MM.1S (cell line): ENCODE measurements around the gene TNRC6A.

Experiments used
- EZH2phosphoT487 ChIP-seq: fragments of 300-600 bp; sonication (generic); IDR thresholded peaks from 2 replicates; pipeline ENCODE4 v1.6.1; 2018; ENCODE audit warnings: antibody characterized with exemption, low read length
- TF ChIP-seq, protein P1 (sequence below): fragments of 300-600 bp; sonication (generic); IDR thresholded peaks from 2 replicates; pipeline ENCODE4 v1.5.1; 2016; ENCODE audit warnings: antibody characterized with exemption, low read length, mixed read lengths

DNA sequence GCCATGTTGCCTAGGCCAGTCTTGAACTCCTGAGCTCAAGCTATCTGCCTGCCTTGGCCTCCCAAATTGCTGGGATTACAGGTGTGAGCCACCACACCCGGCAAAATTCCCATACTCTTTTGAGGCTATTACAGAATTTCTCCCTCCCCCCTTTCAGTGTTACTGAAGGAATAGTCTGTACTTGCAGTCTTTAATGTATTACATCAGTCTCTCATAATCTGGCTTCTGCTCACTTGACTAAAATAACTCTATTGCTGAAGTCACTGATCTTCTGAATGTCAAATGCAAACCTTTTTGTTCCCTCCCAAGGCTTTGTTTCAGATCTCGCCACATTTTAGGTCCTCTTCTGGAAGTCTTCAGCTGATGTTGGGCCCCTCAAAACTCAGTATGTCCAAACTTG lies 51.8 kb downstream of the TNRC6A start:
- TF ChIP-seq, protein P1, sequence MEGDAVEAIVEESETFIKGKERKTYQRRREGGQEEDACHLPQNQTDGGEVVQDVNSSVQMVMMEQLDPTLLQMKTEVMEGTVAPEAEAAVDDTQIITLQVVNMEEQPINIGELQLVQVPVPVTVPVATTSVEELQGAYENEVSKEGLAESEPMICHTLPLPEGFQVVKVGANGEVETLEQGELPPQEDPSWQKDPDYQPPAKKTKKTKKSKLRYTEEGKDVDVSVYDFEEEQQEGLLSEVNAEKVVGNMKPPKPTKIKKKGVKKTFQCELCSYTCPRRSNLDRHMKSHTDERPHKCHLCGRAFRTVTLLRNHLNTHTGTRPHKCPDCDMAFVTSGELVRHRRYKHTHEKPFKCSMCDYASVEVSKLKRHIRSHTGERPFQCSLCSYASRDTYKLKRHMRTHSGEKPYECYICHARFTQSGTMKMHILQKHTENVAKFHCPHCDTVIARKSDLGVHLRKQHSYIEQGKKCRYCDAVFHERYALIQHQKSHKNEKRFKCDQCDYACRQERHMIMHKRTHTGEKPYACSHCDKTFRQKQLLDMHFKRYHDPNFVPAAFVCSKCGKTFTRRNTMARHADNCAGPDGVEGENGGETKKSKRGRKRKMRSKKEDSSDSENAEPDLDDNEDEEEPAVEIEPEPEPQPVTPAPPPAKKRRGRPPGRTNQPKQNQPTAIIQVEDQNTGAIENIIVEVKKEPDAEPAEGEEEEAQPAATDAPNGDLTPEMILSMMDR: no peak
- TF ChIP-seq EZH2phosphoT487: no peak
